HEK293 (cell line): ENCODE data around the gene ERI3.
"Not testable (repeated sequence)": the region's sequence is repeated elsewhere in the genome, so short reads cannot be mapped to it uniquely, and the experiment has no call there.

ENCODE experiments used
- CTCF ChIA-PET: fragments of 350-600 bp; formaldehyde crosslinking; extraction: SDS; loops from one replicate; lab custom pipeline; 2021; ENCODE audit warnings: antibody characterized with exemption; lab: Yijun Ruan, JAX
- POLR2A ChIA-PET: fragments of 300-600 bp; formaldehyde crosslinking; extraction: SDS; loops from one replicate; lab custom pipeline; 2020; ENCODE audit warnings: antibody characterized with exemption, inconsistent platforms; lab: Yijun Ruan, JAX
- H3K27ac ChIP-seq: fragments of 200-500 bp; sonication (Bioruptor generic); 2 replicates; pipeline ENCODE4 v1.5.1; 2014; ENCODE audit warnings: low read depth, low read length, control low read depth, inconsistent platforms; ENCODE audit errors: extremely low read depth
- H3K36me3 ChIP-seq, 2 experiments: fragments of 200-500 bp in 1 of 2; sonication (Bioruptor generic) in 1 of 2; 1 replicate in 1 of 2; 2 replicates in 1 of 2; pipeline ENCODE4 v1.5.1; 2014 to 2017; ENCODE audit warnings: inconsistent platforms in 2 of 2, low read length in 2 of 2; ENCODE audit not compliant: control insufficient read depth in 2 of 2, insufficient read depth in 1 of 2
- H3K4me1 ChIP-seq: fragments of 200-500 bp; sonication (Bioruptor generic); 2 replicates; pipeline ENCODE4 v1.5.1; 2014; ENCODE audit warnings: mild to moderate bottlenecking, low read length, inconsistent platforms; ENCODE audit not compliant: control insufficient read depth, insufficient read depth
- H3K4me3 ChIP-seq: 2 replicates; pipeline ENCODE4 v1.5.1; 2011; ENCODE audit warnings: low read depth, mild to moderate bottlenecking, control low read depth, low read length, moderate library complexity
- H3K9me3 ChIP-seq: fragments of 200-500 bp; sonication (Bioruptor generic); 2 replicates; pipeline ENCODE4 v1.5.1; 2014; ENCODE audit warnings: low read depth, low read length, inconsistent platforms; ENCODE audit not compliant: control insufficient read depth, insufficient read depth
- EGR2 ChIP-seq: fragments of 450-650 bp; formaldehyde crosslinking; IDR thresholded peaks from 2 replicates; pipeline ENCODE4 v1.5.1; 2016; ENCODE audit warnings: low read depth, missing biosample characterization, missing genetic modification characterization
- KLF10 ChIP-seq: fragments of 450-650 bp; IDR thresholded peaks from 2 replicates; pipeline ENCODE4 v1.5.1; 2018; ENCODE audit warnings: missing biosample characterization, mild to moderate bottlenecking, missing genetic modification characterization
- KLF17 ChIP-seq: fragments of 450-650 bp; formaldehyde crosslinking; IDR thresholded peaks from 2 replicates; pipeline ENCODE4 v1.5.1; 2016; ENCODE audit warnings: missing biosample characterization, missing genetic modification characterization
- PRDM4 ChIP-seq: fragments of 450-650 bp; formaldehyde crosslinking; IDR thresholded peaks from 2 replicates; pipeline ENCODE4 v1.5.1; 2017; ENCODE audit warnings: missing biosample characterization, missing genetic modification characterization
- ZBTB44 ChIP-seq: fragments of 450-650 bp; IDR thresholded peaks from 2 replicates; pipeline ENCODE4 v1.5.1; 2018; ENCODE audit warnings: missing biosample characterization, mild to moderate bottlenecking, missing genetic modification characterization
- ZBTB7A ChIP-seq: fragments of 450-650 bp; formaldehyde crosslinking; IDR thresholded peaks from 2 replicates; pipeline ENCODE4 v1.5.1; 2016; ENCODE audit warnings: low read depth, missing biosample characterization, missing genetic modification characterization
- ZFHX2 ChIP-seq: fragments of 450-650 bp; formaldehyde crosslinking; conservative IDR thresholded peaks from 2 replicates; pipeline ENCODE4 v1.5.1; 2016; ENCODE audit warnings: missing biosample characterization, missing genetic modification characterization
- ZFP3 ChIP-seq: fragments of 450-650 bp; formaldehyde crosslinking; IDR thresholded peaks from 2 replicates; pipeline ENCODE4 v1.5.1; 2016; ENCODE audit warnings: low read depth, missing biosample characterization, missing genetic modification characterization
- ZNF23 ChIP-seq: fragments of 450-650 bp; formaldehyde crosslinking; IDR thresholded peaks from 2 replicates; pipeline ENCODE4 v1.5.1; 2016; ENCODE audit warnings: missing biosample characterization, missing genetic modification characterization, borderline replicate concordance
- ZNF280D ChIP-seq: fragments of 450-650 bp; formaldehyde crosslinking; IDR thresholded peaks from 2 replicates; pipeline ENCODE4 v1.5.1; 2016; ENCODE audit warnings: missing biosample characterization, missing genetic modification characterization
- ZNF302 ChIP-seq: fragments of 450-650 bp; formaldehyde crosslinking; IDR thresholded peaks from 2 replicates; pipeline ENCODE4 v1.5.1; 2016; ENCODE audit warnings: missing biosample characterization, missing genetic modification characterization, low read depth
- ZNF398 ChIP-seq: fragments of 450-650 bp; formaldehyde crosslinking; IDR thresholded peaks from 2 replicates; pipeline ENCODE4 v1.5.1; 2017; ENCODE audit warnings: missing biosample characterization, missing genetic modification characterization
- ZNF449 ChIP-seq: fragments of 450-650 bp; formaldehyde crosslinking; IDR thresholded peaks from 2 replicates; pipeline ENCODE4 v1.5.1; 2017; ENCODE audit warnings: missing biosample characterization, mild to moderate bottlenecking, missing genetic modification characterization, moderate library complexity
- ZNF529 ChIP-seq: fragments of 450-650 bp; formaldehyde crosslinking; IDR thresholded peaks from 2 replicates; pipeline ENCODE4 v1.5.1; 2017; ENCODE audit warnings: missing genetic modification characterization, missing biosample characterization; ENCODE audit not compliant: insufficient replicate concordance
- ZNF624 ChIP-seq: fragments of 450-650 bp; formaldehyde crosslinking; IDR thresholded peaks from 2 replicates; pipeline ENCODE4 v1.5.1; 2017; ENCODE audit warnings: missing biosample characterization, missing genetic modification characterization
- ZNF645 ChIP-seq: fragments of 450-650 bp; formaldehyde crosslinking; IDR thresholded peaks from 2 replicates; pipeline ENCODE4; 2016; ENCODE audit warnings: missing biosample characterization, missing genetic modification characterization
- ZNF677 ChIP-seq: fragments of 450-650 bp; IDR thresholded peaks from 2 replicates; pipeline ENCODE4 v1.5.0; 2018; ENCODE audit warnings: missing biosample characterization, mild to moderate bottlenecking, missing genetic modification characterization, moderate library complexity
- ZNF701 ChIP-seq: fragments of 450-650 bp; formaldehyde crosslinking; IDR thresholded peaks from 2 replicates; pipeline ENCODE4 v1.5.1; 2016; ENCODE audit warnings: missing biosample characterization, missing genetic modification characterization
- ZNF776 ChIP-seq: fragments of 450-650 bp; formaldehyde crosslinking; IDR thresholded peaks from 2 replicates; pipeline ENCODE4 v1.5.0; 2017; ENCODE audit warnings: missing biosample characterization, missing genetic modification characterization, borderline replicate concordance

ERI3 gene

GRCh38 chr1:44208226-44208625, 146.8 kb downstream of the ERI3 start (continued):
- TF ChIP-seq ZNF645 (no peak), ZNF677 (tag by site-specific recombination) (no peak), KLF17 (tag by site-specific recombination) (no peak), PRDM4 (tag by site-specific recombination) (no peak), ZNF529 (tag by site-specific recombination) (no peak), ZFHX2 (tag by site-specific recombination) (no peak)

GRCh38 chr1:44206545-44206944, 148.5 kb downstream of the ERI3 start:
- H3K4me1 ChIP-seq, H3K36me3 ChIP-seq, H3K9me3 ChIP-seq, H3K27ac ChIP-seq, H3K4me3 ChIP-seq: not testable (repeated sequence)
- POLR2A ChIA-PET: interaction anchor here (0.7 kb wide), 1 partner anchor 162 kb away, joined by 9 read pairs; no protein-coding TSS in a partner anchor
- CTCF ChIA-PET: interaction anchor here (1.9 kb wide), 1 partner anchor 11 kb away, joined by 16 read pairs; no protein-coding TSS in a partner anchor

GRCh38 chr1:44200336-44200735, 154.7 kb downstream of the ERI3 start:
- CTCF ChIA-PET: interaction anchor here (0.7 kb wide), 1 partner anchor 195 kb away, joined by 3 read pairs; no protein-coding TSS in a partner anchor
- TF ChIP-seq ZNF302 (tag by site-specific recombination) (no peak), ZNF624 (tag by site-specific recombination) (no peak), ZNF23 (tag by site-specific recombination) (no peak), KLF10 (tag by site-specific recombination) (no peak), ZNF701 (tag by site-specific recombination) (no peak), ZNF776 (no peak), EGR2 (tag by site-specific recombination) (no peak), ZBTB7A (no peak), ZNF449 (no peak), ZNF398 (tag by site-specific recombination) (no peak), ZNF280D (no peak), ZNF529 (tag by site-specific recombination) (no peak), ZFP3 (tag by site-specific recombination) (no peak), ZBTB44 (tag by site-specific recombination) (no peak)

More at GRCh38 chr1:44200336-44200735, 154.7 kb downstream of the ERI3 start:
- Histone ChIP-seq H3K4me1 (no peaks in the 10 kb centered on the region), H3K27ac (no peak overlapping the region), H3K9me3 (no peaks in the 10 kb centered on the region), H3K4me3 (no peak overlapping the region), H3K36me3 (no peaks in the 10 kb centered on the region)
- POLR2A ChIA-PET: interaction anchor here (0.7 kb wide), 1 partner anchor 1925 kb away, joined by 5 read pairs; no protein-coding TSS in a partner anchor
